HG03460 (cell line): Measurements from ENCODE around the gene MATN1.

Source experiments
- ATAC-seq: cut with Tn5 transposase; IDR thresholded peaks from one replicate; pipeline ENCODE4 v1.9.1; 2021; ENCODE audit not compliant: unreplicated experiment

MATN1 gene

GRCh38 chr1:30732277-30732996 lies 9.1 kb upstream of the MATN1 start:
- no peak for ATAC-seq

- ATAC-seq, result no peak
These were observed 8.5 kb upstream of the MATN1 start for GRCh38 chr1:30731806-30732276.

- no peak for ATAC-seq
These were observed 7.9 kb upstream of the MATN1 start for GRCh38 chr1:30731109-30731805.

- ATAC-seq, result peak; percentile 40
These were observed 7.1 kb upstream of the MATN1 start for GRCh38 chr1:30730346-30731108.

GRCh38 chr1:30729901-30730300 lies 6.5 kb upstream of the MATN1 start:
- ATAC-seq, result no peak

GRCh38 chr1:30728832-30729638 lies 5.7 kb upstream of the MATN1 start:
- ATAC-seq, result no peak

GRCh38 chr1:30728340-30728739 lies 5.0 kb upstream of the MATN1 start:
- ATAC-seq, result no peak

GRCh38 chr1:30727824-30728223 lies 4.4 kb upstream of the MATN1 start:
- no peak for ATAC-seq

GRCh38 chr1:30726773-30727684 lies 3.6 kb upstream of the MATN1 start:
- no peak for ATAC-seq

GRCh38 chr1:30726236-30726635 lies 2.9 kb upstream of the MATN1 start:
- ATAC-seq, result no peak

- ATAC-seq, result no peak
These were observed 2.2 kb upstream of the MATN1 start for GRCh38 chr1:30725450-30726095.

GRCh38 chr1:30724655-30725421 lies 1.5 kb upstream of the MATN1 start:
- ATAC-seq, result no peak

GRCh38 chr1:30724175-30724574 lies 790 bp upstream of the MATN1 start:
- ATAC-seq, result no peak

GRCh38 chr1:30721812-30722537 lies 1.4 kb downstream of the MATN1 start:
- no peak for ATAC-seq

- ATAC-seq, result no peak
These were observed 2.0 kb downstream of the MATN1 start for GRCh38 chr1:30721341-30721793.

- no peak for ATAC-seq
These were observed 2.8 kb downstream of the MATN1 start for GRCh38 chr1:30720271-30721223.
